Activated T-helper 1 cell treated with anti-CD3 and anti-CD28 coated beads, Interleukin-12 subunit alpha, Interleukin-12 subunit beta, Interleukin-2, Interleukin-4 antibody, amounts not matched to agents 30 ng/mL and 10 ng/mL and 1 ng/mL, durations not matched to agents 14 hours and 24 hours and 36 hours (primary cell): ENCODE results near the gene DPPA3. TPM values are rescaled to one million over a fixed set of nuclear protein-coding genes. Genes with fewer than 3 reads are reported as not detected.
"Not testable (repeated sequence)": the region's sequence is repeated elsewhere in the genome, so short reads cannot be mapped to it uniquely, and the experiment has no call there.

Experiments
- DNase-seq: peaks from one replicate; pipeline ENCODE4 v3.0.0; 2021; ENCODE audit warnings: low spot score
- H3K27ac Mint-ChIP-seq: one replicate; pipeline ENCODE4 v1.8.0; 2021; ENCODE audit warnings: mild to moderate bottlenecking, mixed read lengths
- H3K27me3 Mint-ChIP-seq: one replicate; pipeline ENCODE4 v1.8.0; 2022; ENCODE audit warnings: mild to moderate bottlenecking, moderate library complexity, mixed read lengths; ENCODE audit not compliant: insufficient read depth
- H3K36me3 Mint-ChIP-seq: one replicate; pipeline ENCODE4 v1.8.0; 2021; ENCODE audit warnings: low read depth, mixed read lengths
- H3K4me1 Mint-ChIP-seq: one replicate; pipeline ENCODE4 v1.8.0; 2021; ENCODE audit warnings: low read depth, mixed read lengths
- H3K4me3 Mint-ChIP-seq: one replicate; pipeline ENCODE4 v1.8.0; 2021; ENCODE audit warnings: mild to moderate bottlenecking, moderate library complexity, mixed read lengths
- H3K9me3 Mint-ChIP-seq: one replicate; pipeline ENCODE4 v1.8.0; 2021; ENCODE audit warnings: mixed read lengths
- intact Hi-C: fragments of 100-400 bp; cut with micrococcal nuclease; formaldehyde crosslinking; loops from one replicate; pipeline ENCODE4 v1.15.1; 2024
- total RNA-seq: library from RNA; stranded (reverse); gene quantifications from 2 replicates; pipeline ENCODE4 v1.2.3, GENCODE V29; 2022

The DPPA3 gene
- total RNA-seq, 1 donor from 2014 or later = not detected

GRCh38 chr12:7695566-7696197 is 15.6 kb upstream of the DPPA3 start, which contains the start of gene GDF3:
Gene GDF3, minus strand, starts transcription at chr12:7695775. Its CDS starts 47 bp downstream, at chr12:7695728.
- H3K27me3 Mint-ChIP-seq = peaks cover 12% of the 10 kb centered on the region
- H3K36me3 Mint-ChIP-seq = no peaks in the 10 kb centered on the region
- H3K27ac Mint-ChIP-seq = no peak within 1 kb of the TSS
- no peaks in the 10 kb centered on the region for H3K9me3 Mint-ChIP-seq
- no peak within 1 kb of the TSS for H3K4me3 Mint-ChIP-seq
- DNase-seq = no peak
- no peaks in the 10 kb centered on the region for H3K4me1 Mint-ChIP-seq
- intact Hi-C loops = no loop called here

- Mint-ChIP-seq H3K36me3 (no peaks in the 10 kb centered on the region), H3K27me3 (peaks cover 2% of the 10 kb centered on the region), H3K4me1 (no peaks in the 10 kb centered on the region), H3K27ac (no peak overlapping the region), H3K9me3 (no peaks in the 10 kb centered on the region), H3K4me3 (no peak overlapping the region)
- intact Hi-C loops = no loop called here
- DNase-seq = no peak
Measured at GRCh38 chr12:7705846-7706245, 5.4 kb upstream of the DPPA3 start.

- intact Hi-C loops = no loop called here
- H3K36me3 Mint-ChIP-seq = no peaks in the 10 kb centered on the region
- H3K9me3 Mint-ChIP-seq = no peaks in the 10 kb centered on the region
- no peak overlapping the region for H3K4me3 Mint-ChIP-seq
- no peak overlapping the region for H3K27ac Mint-ChIP-seq
- no peaks in the 10 kb centered on the region for H3K27me3 Mint-ChIP-seq
- H3K4me1 Mint-ChIP-seq = no peaks in the 10 kb centered on the region
- no peak for DNase-seq
Measured at GRCh38 chr12:7709969-7710675, 1.1 kb upstream of the DPPA3 start.

- no peak overlapping the region for H3K4me3 Mint-ChIP-seq
- no peaks in the 10 kb centered on the region for H3K4me1 Mint-ChIP-seq
- H3K36me3 Mint-ChIP-seq = no peaks in the 10 kb centered on the region
- no peaks in the 10 kb centered on the region for H3K27me3 Mint-ChIP-seq
- H3K27ac Mint-ChIP-seq = no peak overlapping the region
- intact Hi-C loops = no loop called here
- DNase-seq = no peak
- no peaks in the 10 kb centered on the region for H3K9me3 Mint-ChIP-seq
Measured at GRCh38 chr12:7712841-7713442, 1.7 kb downstream of the DPPA3 start.

GRCh38 chr12:7716381-7716780 is 5.1 kb downstream of the DPPA3 start:
- H3K9me3 Mint-ChIP-seq = no peaks in the 10 kb centered on the region

GRCh38 chr12:7719946-7720730 is 8.9 kb downstream of the DPPA3 start:
- no peak overlapping the region for H3K4me3 Mint-ChIP-seq
- H3K4me1 Mint-ChIP-seq = no peaks in the 10 kb centered on the region
- DNase-seq = no peak
- no peaks in the 10 kb centered on the region for H3K9me3 Mint-ChIP-seq
- no peaks in the 10 kb centered on the region for H3K36me3 Mint-ChIP-seq
- intact Hi-C loops = no loop called here
- peaks cover 5% of the 10 kb centered on the region for H3K27me3 Mint-ChIP-seq
- H3K27ac Mint-ChIP-seq = no peak overlapping the region

More at GRCh38 chr12:7716381-7716780, 5.1 kb downstream of the DPPA3 start:
- Mint-ChIP-seq H3K4me3 (no peak overlapping the region), H3K36me3 (no peaks in the 10 kb centered on the region), H3K27me3 (peaks cover 5% of the 10 kb centered on the region), H3K4me1 (no peaks in the 10 kb centered on the region), H3K27ac (no peak overlapping the region)
- intact Hi-C loops = no loop called here
- no peak for DNase-seq

GRCh38 chr12:7723926-7724325 is 12.7 kb downstream of the DPPA3 start:
- Mint-ChIP-seq H3K9me3 (no peaks in the 10 kb centered on the region), H3K36me3 (no peaks in the 10 kb centered on the region), H3K4me3 (no peak overlapping the region), H3K27me3 (peaks cover 5% of the 10 kb centered on the region), H3K27ac (no peak overlapping the region), H3K4me1 (no peaks in the 10 kb centered on the region)
- intact Hi-C loops = no loop called here
- DNase-seq = no peak

- intact Hi-C loops = no loop called here
- Mint-ChIP-seq H3K27ac (no peak overlapping the region), H3K4me3 (no peak overlapping the region), H3K36me3 (no peaks in the 10 kb centered on the region), H3K9me3 (no peaks in the 10 kb centered on the region), H3K27me3 (peaks cover 5% of the 10 kb centered on the region), H3K4me1 (no peaks in the 10 kb centered on the region)
- no peak for DNase-seq
Measured at GRCh38 chr12:7729746-7730145, 18.5 kb downstream of the DPPA3 start.

- DNase-seq, intact Hi-C loops, H3K36me3 Mint-ChIP-seq, H3K27ac Mint-ChIP-seq, H3K9me3 Mint-ChIP-seq, H3K4me3 Mint-ChIP-seq, H3K4me1 Mint-ChIP-seq, H3K27me3 Mint-ChIP-seq: not testable (repeated sequence)
Measured at GRCh38 chr12:7730984-7731383, 19.8 kb downstream of the DPPA3 start.

GRCh38 chr12:7731486-7731885 is 20.3 kb downstream of the DPPA3 start:
- peaks cover 5% of the 10 kb centered on the region for H3K27me3 Mint-ChIP-seq
- H3K4me1 Mint-ChIP-seq = no peaks in the 10 kb centered on the region
- no peaks in the 10 kb centered on the region for H3K36me3 Mint-ChIP-seq
- no peak overlapping the region for H3K27ac Mint-ChIP-seq
- intact Hi-C loops = no loop called here
- no peak for DNase-seq
- H3K9me3 Mint-ChIP-seq = no peaks in the 10 kb centered on the region
- H3K4me3 Mint-ChIP-seq = no peak overlapping the region

GRCh38 chr12:7732993-7733392 is 21.8 kb downstream of the DPPA3 start:
- Mint-ChIP-seq H3K4me3 (no peak overlapping the region), H3K36me3 (no peaks in the 10 kb centered on the region)
- intact Hi-C loops = no loop called here

GRCh38 chr12:7747246-7747645 is 36.0 kb downstream of the DPPA3 start, which contains the start of gene CLEC4C:
Gene CLEC4C, minus strand, starts transcription at chr12:7747375. Its CDS starts 27 bp downstream, at chr12:7747348.
- no peaks in the 10 kb centered on the region for H3K9me3 Mint-ChIP-seq
- intact Hi-C loops = no loop called here
- no peaks in the 10 kb centered on the region for H3K27me3 Mint-ChIP-seq
- H3K27ac Mint-ChIP-seq = no peak within 1 kb of the TSS
- no peak for DNase-seq
- no peak within 1 kb of the TSS for H3K4me3 Mint-ChIP-seq
- H3K4me1 Mint-ChIP-seq = no peaks in the 10 kb centered on the region
- no peaks in the 10 kb centered on the region for H3K36me3 Mint-ChIP-seq

More at GRCh38 chr12:7732993-7733392, 21.8 kb downstream of the DPPA3 start:
- H3K27me3 Mint-ChIP-seq = peaks cover 5% of the 10 kb centered on the region
- no peaks in the 10 kb centered on the region for H3K9me3 Mint-ChIP-seq
- H3K27ac Mint-ChIP-seq = no peak overlapping the region
- no peak for DNase-seq
- H3K4me1 Mint-ChIP-seq = no peaks in the 10 kb centered on the region
